H9 (cell line): ENCODE results near the gene SLC2A9. TPM values are rescaled to one million over a fixed set of nuclear protein-coding genes. Genes with fewer than 3 reads are reported as not detected.

Experiments
- DNase-seq: peaks from one replicate; pipeline ENCODE4 v3.0.0-alpha.2; 2017
- H2AFZ ChIP-seq: one replicate; pipeline ENCODE4 v1.6.1; 2013; ENCODE audit warnings: mild to moderate bottlenecking, low read length, control low read depth, moderate library complexity
- H2AK5ac ChIP-seq: 2 replicates; pipeline ENCODE4 v1.6.1; 2013; ENCODE audit warnings: low read length, control low read depth, mixed read lengths; ENCODE audit not compliant: insufficient read length
- H2BK120ac ChIP-seq: one replicate; pipeline ENCODE4 v1.6.1; 2013; ENCODE audit warnings: low read depth, mild to moderate bottlenecking, low read length, control low read depth, inconsistent platforms; ENCODE audit not compliant: poor library complexity, severe bottlenecking
- H2BK12ac ChIP-seq: 2 replicates; pipeline ENCODE4 v1.6.1; 2013; ENCODE audit warnings: low read length, control low read depth, mixed read lengths, low read depth; ENCODE audit not compliant: insufficient read length
- H2BK15ac ChIP-seq: 2 replicates; pipeline ENCODE4 v1.6.1; 2013; ENCODE audit warnings: low read depth, low read length, control low read depth
- H2BK20ac ChIP-seq: one replicate; pipeline ENCODE4 v1.6.1; 2013; ENCODE audit warnings: low read depth, mild to moderate bottlenecking, low read length, control low read depth, inconsistent platforms; ENCODE audit not compliant: poor library complexity, severe bottlenecking
- H2BK5ac ChIP-seq: 2 replicates; pipeline ENCODE4 v1.6.1; 2013; ENCODE audit warnings: low read length, control low read depth, mixed read lengths; ENCODE audit not compliant: insufficient read length
- H3K14ac ChIP-seq: 2 replicates; pipeline ENCODE4 v1.6.1; 2013; ENCODE audit warnings: low read length, control low read depth; ENCODE audit not compliant: insufficient read depth
- H3K18ac ChIP-seq: 2 replicates; pipeline ENCODE4 v1.6.1; 2013; ENCODE audit warnings: low read depth, mild to moderate bottlenecking, mixed read lengths, low read length, control low read depth; ENCODE audit not compliant: insufficient read length
- H3K23ac ChIP-seq: 2 replicates; pipeline ENCODE4 v1.6.1; 2013; ENCODE audit warnings: low read length, control low read depth, mixed read lengths, low read depth; ENCODE audit not compliant: insufficient read length
- H3K23me2 ChIP-seq: 2 replicates; pipeline ENCODE4 v1.6.1; 2013; ENCODE audit warnings: low read depth, mild to moderate bottlenecking, mixed read lengths, low read length, control low read depth; ENCODE audit not compliant: insufficient read length, poor library complexity, severe bottlenecking
- H3K27ac ChIP-seq: 2 replicates; pipeline ENCODE4 v1.5.1; 2013; ENCODE audit warnings: low read length, control low read depth, mixed read lengths, low read depth; ENCODE audit not compliant: insufficient read length
- H3K27me3 ChIP-seq: 2 replicates; pipeline ENCODE4 v1.6.1; 2013; ENCODE audit warnings: low read length, control low read depth, inconsistent platforms; ENCODE audit not compliant: insufficient read depth
- H3K4ac ChIP-seq: 2 replicates; pipeline ENCODE4 v1.6.1; 2013; ENCODE audit warnings: low read depth, mild to moderate bottlenecking, control low read depth, inconsistent platforms, low read length, moderate library complexity
- H3K4me1 ChIP-seq: 2 replicates; pipeline ENCODE4 v1.6.1; 2013; ENCODE audit warnings: low read length, control low read depth, inconsistent platforms; ENCODE audit not compliant: insufficient read depth
- H3K4me2 ChIP-seq: 2 replicates; pipeline ENCODE4 v1.6.1; 2013; ENCODE audit warnings: low read length, control low read depth, mixed read lengths; ENCODE audit not compliant: insufficient read length, insufficient read depth
- H3K56ac ChIP-seq: 2 replicates; pipeline ENCODE4 v1.6.1; 2013; ENCODE audit warnings: low read depth, mild to moderate bottlenecking, mixed read lengths, low read length, control low read depth; ENCODE audit not compliant: insufficient read length
- H3K79me1 ChIP-seq: 2 replicates; pipeline ENCODE4 v1.6.1; 2013; ENCODE audit warnings: low read depth, mild to moderate bottlenecking, moderate library complexity, low read length, control low read depth, inconsistent platforms; ENCODE audit not compliant: insufficient read depth, poor library complexity, severe bottlenecking
- H3K79me2 ChIP-seq: 2 replicates; pipeline ENCODE4 v1.6.1; 2013; ENCODE audit warnings: low read length, control low read depth, inconsistent platforms; ENCODE audit not compliant: insufficient read depth
- H3K9ac ChIP-seq: 2 replicates; pipeline ENCODE4 v1.6.1; 2013; ENCODE audit warnings: low read length, control low read depth, mixed read lengths; ENCODE audit not compliant: insufficient read length; ENCODE audit errors: extremely low read depth
- H3K9me3 ChIP-seq: one replicate; pipeline ENCODE4 v1.6.1; 2013; ENCODE audit warnings: low read depth, low read length, inconsistent platforms; ENCODE audit not compliant: control insufficient read depth
- H3T11ph ChIP-seq: one replicate; pipeline ENCODE4 v1.6.1; 2013; ENCODE audit warnings: mild to moderate bottlenecking, low read length, control low read depth, inconsistent platforms
- H4K20me1 ChIP-seq: one replicate; pipeline ENCODE4 v1.6.1; 2013; ENCODE audit not compliant: control insufficient read depth, insufficient read length, insufficient read depth
- H4K5ac ChIP-seq: 2 replicates; pipeline ENCODE4 v1.6.1; 2013; ENCODE audit warnings: low read depth, mild to moderate bottlenecking, mixed read lengths, low read length, control low read depth; ENCODE audit not compliant: insufficient read length
- H4K8ac ChIP-seq: replicated peaks from 2 replicates; pipeline ENCODE4 v1.6.1; 2013; ENCODE audit warnings: low read length, control low read depth, mixed read lengths, low read depth; ENCODE audit not compliant: insufficient read length
- H4K91ac ChIP-seq: 2 replicates; pipeline ENCODE4 v1.6.1; 2013; ENCODE audit warnings: low read depth, mild to moderate bottlenecking, moderate library complexity, mixed read lengths, low read length, control low read depth; ENCODE audit not compliant: insufficient read length
- H3K27ac Mint-ChIP-seq, 3 experiments: 2 replicates in 2 of 3; 3 replicates in 1 of 3; pipeline ENCODE4 v1.8.0; 2020 to 2021; ENCODE audit warnings: mixed read lengths in 3 of 3, mild to moderate bottlenecking in 1 of 3, moderate library complexity in 1 of 3
- H3K27me3 Mint-ChIP-seq: 2 replicates; pipeline ENCODE4 v1.8.0; 2021; ENCODE audit warnings: low read depth, mild to moderate bottlenecking, moderate library complexity, mixed read lengths
- H3K36me3 Mint-ChIP-seq, 3 experiments: 2 replicates in 2 of 3; 3 replicates in 1 of 3; pipeline ENCODE4 v1.8.0; 2020 to 2021; ENCODE audit warnings: low read depth in 3 of 3, mixed read lengths in 3 of 3; ENCODE audit not compliant: insufficient read depth in 1 of 3
- H3K4me1 Mint-ChIP-seq, 2 experiments: 2 replicates each; pipeline ENCODE4 v1.8.0; 2020; ENCODE audit warnings: mixed read lengths in 2 of 2
- H3K4me3 Mint-ChIP-seq, 2 experiments: 2 replicates in 1 of 2; 3 replicates in 1 of 2; pipeline ENCODE4 v1.8.0; 2020 to 2021; ENCODE audit warnings: mild to moderate bottlenecking in 2 of 2, mixed read lengths in 2 of 2, moderate library complexity in 1 of 2
- H3K9me3 Mint-ChIP-seq, 2 experiments: 2 replicates in 1 of 2; 3 replicates in 1 of 2; pipeline ENCODE4 v1.8.0; 2020; ENCODE audit warnings: mild to moderate bottlenecking in 2 of 2, mixed read lengths in 2 of 2, moderate library complexity in 1 of 2
- CTCF ChIP-seq: fragments of 200-600 bp; sonication (generic); conservative IDR thresholded peaks from 3 replicates; pipeline ENCODE4 v1.8.0; 2021; ENCODE audit warnings: antibody characterized with exemption, mild to moderate bottlenecking
- WGBS: extraction: QIAGEN DNeasy Blood & Tissue Kit; methylation state at CpG from one replicate; pipeline ENCODE4 v1.1.7; 2013; ENCODE audit warnings: missing lambda C conversion rate, low lambda C conversion rate, mixed read lengths; ENCODE audit not compliant: insufficient read length; ENCODE audit errors: extremely low coverage; 5-methylcytosine and 5-hydroxymethylcytosine counted together
- total RNA-seq: library from RNA; stranded (reverse); gene quantifications from 2 replicates; pipeline ENCODE4 v1.2.1, GENCODE V29; 2021

Gene SLC2A9
- total RNA-seq, 1 experiment from 2014 or later = 0.79 TPM

- Histone ChIP-seq H2BK20ac (no peak overlapping the region), H3K18ac (no peak overlapping the region), H3K27ac (no peak overlapping the region), H2BK5ac (no peak overlapping the region), H4K91ac (no peak overlapping the region), H2AFZ (no peak overlapping the region), H2BK15ac (no peak overlapping the region), H4K8ac (no peak overlapping the region), H3K9me3 (no peaks in the 10 kb centered on the region), H3K4me2 (no peak overlapping the region), H2BK120ac (no peak overlapping the region), H3K23me2 (no peaks in the 10 kb centered on the region), H3K23ac (no peak overlapping the region), H2BK12ac (no peak overlapping the region), H3K56ac (no peak overlapping the region), H3K79me2 (no peaks in the 10 kb centered on the region), H2AK5ac (no peak overlapping the region), H3K4ac (no peak overlapping the region), H3K27me3 (no peaks in the 10 kb centered on the region), H3K9ac (no peak overlapping the region), H3K4me1 (no peaks in the 10 kb centered on the region), H4K5ac (no peak overlapping the region), H4K20me1 (no peaks in the 10 kb centered on the region), H3K14ac (no peak overlapping the region; the same call in 1 of the 2 replicates), H3T11ph (no peak overlapping the region), H3K79me1 (no peaks in the 10 kb centered on the region)
- peaks cover 5 to 6% of the 10 kb centered on the region in 2 experiments; a peak in 3 of 5 replicates for H3K9me3 Mint-ChIP-seq
- H3K4me1 Mint-ChIP-seq = peaks cover 10 to 19% of the 10 kb centered on the region in 2 experiments
- peaks cover 9% of the 10 kb centered on the region for H3K27me3 Mint-ChIP-seq
- WGBS = no CpG with 5 or more reads among the region's 5 CpGs
- no peak overlapping the region for H3K4me3 Mint-ChIP-seq
- no peak for TF ChIP-seq CTCF
- DNase-seq = no peak
- no peak overlapping the region for H3K27ac Mint-ChIP-seq
- peaks cover 0 to 4% (median 0%) of the 10 kb centered on the region in 3 experiments; a peak in 3 of 7 replicates for H3K36me3 Mint-ChIP-seq
These were observed 146.9 kb downstream of the SLC2A9 start for GRCh38 chr4:9874385-9874784.
